H9 (cell line): ENCODE results near the gene FANK1. TPM values are rescaled to one million over a fixed set of nuclear protein-coding genes. Genes with fewer than 3 reads are reported as not detected.
"Not testable (repeated sequence)": the region's sequence is repeated elsewhere in the genome, so short reads cannot be mapped to it uniquely, and the experiment has no call there.

Experiments
- DNase-seq: peaks from one replicate; pipeline ENCODE4 v3.0.0-alpha.2; 2017
- H2AFZ ChIP-seq: one replicate; pipeline ENCODE4 v1.6.1; 2013; ENCODE audit warnings: mild to moderate bottlenecking, low read length, control low read depth, moderate library complexity
- H2AK5ac ChIP-seq: 2 replicates; pipeline ENCODE4 v1.6.1; 2013; ENCODE audit warnings: low read length, control low read depth, mixed read lengths; ENCODE audit not compliant: insufficient read length
- H2BK120ac ChIP-seq: one replicate; pipeline ENCODE4 v1.6.1; 2013; ENCODE audit warnings: low read depth, mild to moderate bottlenecking, low read length, control low read depth, inconsistent platforms; ENCODE audit not compliant: poor library complexity, severe bottlenecking
- H2BK12ac ChIP-seq: 2 replicates; pipeline ENCODE4 v1.6.1; 2013; ENCODE audit warnings: low read length, control low read depth, mixed read lengths, low read depth; ENCODE audit not compliant: insufficient read length
- H2BK15ac ChIP-seq: 2 replicates; pipeline ENCODE4 v1.6.1; 2013; ENCODE audit warnings: low read depth, low read length, control low read depth
- H2BK20ac ChIP-seq: one replicate; pipeline ENCODE4 v1.6.1; 2013; ENCODE audit warnings: low read depth, mild to moderate bottlenecking, low read length, control low read depth, inconsistent platforms; ENCODE audit not compliant: poor library complexity, severe bottlenecking
- H2BK5ac ChIP-seq: 2 replicates; pipeline ENCODE4 v1.6.1; 2013; ENCODE audit warnings: low read length, control low read depth, mixed read lengths; ENCODE audit not compliant: insufficient read length
- H3K14ac ChIP-seq: 2 replicates; pipeline ENCODE4 v1.6.1; 2013; ENCODE audit warnings: low read length, control low read depth; ENCODE audit not compliant: insufficient read depth
- H3K18ac ChIP-seq: 2 replicates; pipeline ENCODE4 v1.6.1; 2013; ENCODE audit warnings: low read depth, mild to moderate bottlenecking, mixed read lengths, low read length, control low read depth; ENCODE audit not compliant: insufficient read length
- H3K23ac ChIP-seq: 2 replicates; pipeline ENCODE4 v1.6.1; 2013; ENCODE audit warnings: low read length, control low read depth, mixed read lengths, low read depth; ENCODE audit not compliant: insufficient read length
- H3K23me2 ChIP-seq: 2 replicates; pipeline ENCODE4 v1.6.1; 2013; ENCODE audit warnings: low read depth, mild to moderate bottlenecking, mixed read lengths, low read length, control low read depth; ENCODE audit not compliant: insufficient read length, poor library complexity, severe bottlenecking
- H3K27ac ChIP-seq: 2 replicates; pipeline ENCODE4 v1.5.1; 2013; ENCODE audit warnings: low read length, control low read depth, mixed read lengths, low read depth; ENCODE audit not compliant: insufficient read length
- H3K27me3 ChIP-seq: 2 replicates; pipeline ENCODE4 v1.6.1; 2013; ENCODE audit warnings: low read length, control low read depth, inconsistent platforms; ENCODE audit not compliant: insufficient read depth
- H3K4ac ChIP-seq: 2 replicates; pipeline ENCODE4 v1.6.1; 2013; ENCODE audit warnings: low read depth, mild to moderate bottlenecking, control low read depth, inconsistent platforms, low read length, moderate library complexity
- H3K4me1 ChIP-seq: 2 replicates; pipeline ENCODE4 v1.6.1; 2013; ENCODE audit warnings: low read length, control low read depth, inconsistent platforms; ENCODE audit not compliant: insufficient read depth
- H3K4me2 ChIP-seq: 2 replicates; pipeline ENCODE4 v1.6.1; 2013; ENCODE audit warnings: low read length, control low read depth, mixed read lengths; ENCODE audit not compliant: insufficient read length, insufficient read depth
- H3K56ac ChIP-seq: 2 replicates; pipeline ENCODE4 v1.6.1; 2013; ENCODE audit warnings: low read depth, mild to moderate bottlenecking, mixed read lengths, low read length, control low read depth; ENCODE audit not compliant: insufficient read length
- H3K79me1 ChIP-seq: 2 replicates; pipeline ENCODE4 v1.6.1; 2013; ENCODE audit warnings: low read depth, mild to moderate bottlenecking, moderate library complexity, low read length, control low read depth, inconsistent platforms; ENCODE audit not compliant: insufficient read depth, poor library complexity, severe bottlenecking
- H3K79me2 ChIP-seq: 2 replicates; pipeline ENCODE4 v1.6.1; 2013; ENCODE audit warnings: low read length, control low read depth, inconsistent platforms; ENCODE audit not compliant: insufficient read depth
- H3K9ac ChIP-seq: 2 replicates; pipeline ENCODE4 v1.6.1; 2013; ENCODE audit warnings: low read length, control low read depth, mixed read lengths; ENCODE audit not compliant: insufficient read length; ENCODE audit errors: extremely low read depth
- H3K9me3 ChIP-seq: one replicate; pipeline ENCODE4 v1.6.1; 2013; ENCODE audit warnings: low read depth, low read length, inconsistent platforms; ENCODE audit not compliant: control insufficient read depth
- H3T11ph ChIP-seq: one replicate; pipeline ENCODE4 v1.6.1; 2013; ENCODE audit warnings: mild to moderate bottlenecking, low read length, control low read depth, inconsistent platforms
- H4K20me1 ChIP-seq: one replicate; pipeline ENCODE4 v1.6.1; 2013; ENCODE audit not compliant: control insufficient read depth, insufficient read length, insufficient read depth
- H4K5ac ChIP-seq: 2 replicates; pipeline ENCODE4 v1.6.1; 2013; ENCODE audit warnings: low read depth, mild to moderate bottlenecking, mixed read lengths, low read length, control low read depth; ENCODE audit not compliant: insufficient read length
- H4K8ac ChIP-seq: replicated peaks from 2 replicates; pipeline ENCODE4 v1.6.1; 2013; ENCODE audit warnings: low read length, control low read depth, mixed read lengths, low read depth; ENCODE audit not compliant: insufficient read length
- H4K91ac ChIP-seq: 2 replicates; pipeline ENCODE4 v1.6.1; 2013; ENCODE audit warnings: low read depth, mild to moderate bottlenecking, moderate library complexity, mixed read lengths, low read length, control low read depth; ENCODE audit not compliant: insufficient read length
- H3K27ac Mint-ChIP-seq, 3 experiments: 2 replicates in 2 of 3; 3 replicates in 1 of 3; pipeline ENCODE4 v1.8.0; 2020 to 2021; ENCODE audit warnings: mixed read lengths in 3 of 3, mild to moderate bottlenecking in 1 of 3, moderate library complexity in 1 of 3
- H3K27me3 Mint-ChIP-seq: 2 replicates; pipeline ENCODE4 v1.8.0; 2021; ENCODE audit warnings: low read depth, mild to moderate bottlenecking, moderate library complexity, mixed read lengths
- H3K36me3 Mint-ChIP-seq, 3 experiments: 2 replicates in 2 of 3; 3 replicates in 1 of 3; pipeline ENCODE4 v1.8.0; 2020 to 2021; ENCODE audit warnings: low read depth in 3 of 3, mixed read lengths in 3 of 3; ENCODE audit not compliant: insufficient read depth in 1 of 3
- H3K4me1 Mint-ChIP-seq, 2 experiments: 2 replicates each; pipeline ENCODE4 v1.8.0; 2020; ENCODE audit warnings: mixed read lengths in 2 of 2
- H3K4me3 Mint-ChIP-seq, 2 experiments: 2 replicates in 1 of 2; 3 replicates in 1 of 2; pipeline ENCODE4 v1.8.0; 2020 to 2021; ENCODE audit warnings: mild to moderate bottlenecking in 2 of 2, mixed read lengths in 2 of 2, moderate library complexity in 1 of 2
- H3K9me3 Mint-ChIP-seq, 2 experiments: 2 replicates in 1 of 2; 3 replicates in 1 of 2; pipeline ENCODE4 v1.8.0; 2020; ENCODE audit warnings: mild to moderate bottlenecking in 2 of 2, mixed read lengths in 2 of 2, moderate library complexity in 1 of 2
- CTCF ChIP-seq: fragments of 200-600 bp; sonication (generic); conservative IDR thresholded peaks from 3 replicates; pipeline ENCODE4 v1.8.0; 2021; ENCODE audit warnings: antibody characterized with exemption, mild to moderate bottlenecking
- WGBS: extraction: QIAGEN DNeasy Blood & Tissue Kit; methylation state at CpG from one replicate; pipeline ENCODE4 v1.1.7; 2013; ENCODE audit warnings: missing lambda C conversion rate, low lambda C conversion rate, mixed read lengths; ENCODE audit not compliant: insufficient read length; ENCODE audit errors: extremely low coverage; 5-methylcytosine and 5-hydroxymethylcytosine counted together
- total RNA-seq: library from RNA; stranded (reverse); gene quantifications from 2 replicates; pipeline ENCODE4 v1.2.1, GENCODE V29; 2021

Gene FANK1
- total RNA-seq, 1 experiment from 2014 or later: 0.68 TPM

- H2BK15ac ChIP-seq: no peak overlapping the region
- no peaks in the 10 kb centered on the region for H3K79me2 ChIP-seq
- H4K8ac ChIP-seq: no peak overlapping the region
- no peak overlapping the region for H3K27ac ChIP-seq
- no peaks in the 10 kb centered on the region for H3K9me3 ChIP-seq
- H2BK20ac ChIP-seq: no peak overlapping the region
- no peak overlapping the region for H3K4me2 ChIP-seq
- no peaks in the 10 kb centered on the region; a peak in 1 of 7 replicates for H3K36me3 Mint-ChIP-seq
- no peak overlapping the region for H3K9ac ChIP-seq
- no CpG with 5 or more reads among the region's 5 CpGs for WGBS
- no peaks in the 10 kb centered on the region for H3K23me2 ChIP-seq
- H2AFZ ChIP-seq: no peak overlapping the region
- H4K20me1 ChIP-seq: no peaks in the 10 kb centered on the region
- DNase-seq: no peak
- no peak overlapping the region for H2AK5ac ChIP-seq
- no peak overlapping the region for H3K18ac ChIP-seq
- H2BK120ac ChIP-seq: no peak overlapping the region
- H3K27ac Mint-ChIP-seq: no peak overlapping the region
- no peaks in the 10 kb centered on the region for H3K27me3 Mint-ChIP-seq
- H2BK5ac ChIP-seq: no peak overlapping the region
- TF ChIP-seq CTCF: no peak
- H4K91ac ChIP-seq: no peak overlapping the region
- no peak overlapping the region for H3K23ac ChIP-seq
- H3K79me1 ChIP-seq: no peaks in the 10 kb centered on the region
- no peak overlapping the region for H3T11ph ChIP-seq
- H3K9me3 Mint-ChIP-seq: no peaks in the 10 kb centered on the region
- no peak overlapping the region for H2BK12ac ChIP-seq
- no peak overlapping the region for H3K56ac ChIP-seq
- peaks cover 4 to 5% of the 10 kb centered on the region in 2 experiments; a peak in 2 of 4 replicates for H3K4me1 Mint-ChIP-seq
- H3K14ac ChIP-seq: no peak overlapping the region
- H3K4me1 ChIP-seq: no peaks in the 10 kb centered on the region
- H3K4ac ChIP-seq: no peak overlapping the region
- no peaks in the 10 kb centered on the region for H3K27me3 ChIP-seq
- H4K5ac ChIP-seq: no peak overlapping the region
- no peak overlapping the region for H3K4me3 Mint-ChIP-seq
Observed at GRCh38 chr10:126046831-126047230, 150.5 kb downstream of the FANK1 start.

- H3K14ac ChIP-seq, H2BK15ac ChIP-seq, H3K27me3 Mint-ChIP-seq, H3K27ac Mint-ChIP-seq, H3K23ac ChIP-seq, H2BK12ac ChIP-seq, H2AK5ac ChIP-seq, H3K56ac ChIP-seq, H3K4me2 ChIP-seq, H2BK5ac ChIP-seq, H4K91ac ChIP-seq, H4K5ac ChIP-seq, H3T11ph ChIP-seq, H4K8ac ChIP-seq, H2BK20ac ChIP-seq, H3K27me3 ChIP-seq, H3K9me3 Mint-ChIP-seq, H3K79me2 ChIP-seq, DNase-seq, H3K4me1 ChIP-seq, H3K27ac ChIP-seq, H3K79me1 ChIP-seq, H4K20me1 ChIP-seq, H3K4ac ChIP-seq, H2AFZ ChIP-seq, H3K4me1 Mint-ChIP-seq, H2BK120ac ChIP-seq, H3K36me3 Mint-ChIP-seq, H3K18ac ChIP-seq, H3K9ac ChIP-seq, H3K23me2 ChIP-seq, H3K9me3 ChIP-seq, H3K4me3 Mint-ChIP-seq: not testable (repeated sequence)
- no CpG with 5 or more reads among the region's 1 CpG for WGBS
Observed at GRCh38 chr10:126047749-126048148, 151.4 kb downstream of the FANK1 start.
